HEK293 (cell line): ENCODE data around the gene MRPS27.

Experiments used
- CTCF ChIA-PET: fragments of 350-600 bp; formaldehyde crosslinking; extraction: SDS; loops from one replicate; lab custom pipeline; 2021; ENCODE audit warnings: antibody characterized with exemption; lab: Yijun Ruan, JAX
- POLR2A ChIA-PET: fragments of 300-600 bp; formaldehyde crosslinking; extraction: SDS; loops from one replicate; lab custom pipeline; 2020; ENCODE audit warnings: antibody characterized with exemption, inconsistent platforms; lab: Yijun Ruan, JAX
- H3K27ac ChIP-seq: fragments of 200-500 bp; sonication (Bioruptor generic); 2 replicates; pipeline ENCODE4 v1.5.1; 2014; ENCODE audit warnings: low read depth, low read length, control low read depth, inconsistent platforms; ENCODE audit errors: extremely low read depth
- H3K36me3 ChIP-seq, 2 experiments: fragments of 200-500 bp in 1 of 2; sonication (Bioruptor generic) in 1 of 2; 1 replicate in 1 of 2; 2 replicates in 1 of 2; pipeline ENCODE4 v1.5.1; 2014 to 2017; ENCODE audit warnings: inconsistent platforms in 2 of 2, low read length in 2 of 2; ENCODE audit not compliant: control insufficient read depth in 2 of 2, insufficient read depth in 1 of 2
- H3K4me1 ChIP-seq: fragments of 200-500 bp; sonication (Bioruptor generic); 2 replicates; pipeline ENCODE4 v1.5.1; 2014; ENCODE audit warnings: mild to moderate bottlenecking, low read length, inconsistent platforms; ENCODE audit not compliant: control insufficient read depth, insufficient read depth
- H3K4me3 ChIP-seq: 2 replicates; pipeline ENCODE4 v1.5.1; 2011; ENCODE audit warnings: low read depth, mild to moderate bottlenecking, control low read depth, low read length, moderate library complexity
- H3K9me3 ChIP-seq: fragments of 200-500 bp; sonication (Bioruptor generic); 2 replicates; pipeline ENCODE4 v1.5.1; 2014; ENCODE audit warnings: low read depth, low read length, inconsistent platforms; ENCODE audit not compliant: control insufficient read depth, insufficient read depth
- EGR2 ChIP-seq: fragments of 450-650 bp; formaldehyde crosslinking; IDR thresholded peaks from 2 replicates; pipeline ENCODE4 v1.5.1; 2016; ENCODE audit warnings: low read depth, missing biosample characterization, missing genetic modification characterization
- FEZF1 ChIP-seq: fragments of 450-650 bp; formaldehyde crosslinking; IDR thresholded peaks from 2 replicates; pipeline ENCODE4 v1.5.1; 2016; ENCODE audit warnings: missing biosample characterization, missing genetic modification characterization
- GFI1B ChIP-seq: fragments of 450-650 bp; formaldehyde crosslinking; IDR thresholded peaks from 2 replicates; pipeline ENCODE4 v1.5.1; 2016; ENCODE audit warnings: missing biosample characterization, missing genetic modification characterization
- GLI2 ChIP-seq: fragments of 450-650 bp; formaldehyde crosslinking; IDR thresholded peaks from 2 replicates; pipeline ENCODE4; 2017; ENCODE audit warnings: missing biosample characterization, missing genetic modification characterization, low read depth, borderline replicate concordance
- HOXC10 ChIP-seq: sonication (generic); formaldehyde crosslinking; IDR thresholded peaks from 2 replicates; pipeline ENCODE4 v1.8.1; 2023; ENCODE audit warnings: mild to moderate bottlenecking, missing genetic modification reagents
- KLF16 ChIP-seq: fragments of 450-650 bp; formaldehyde crosslinking; IDR thresholded peaks from 2 replicates; pipeline ENCODE4 v1.5.1; 2017; ENCODE audit warnings: missing biosample characterization, missing genetic modification characterization
- PBX3 ChIP-seq: sonication (generic); formaldehyde crosslinking; IDR thresholded peaks from 2 replicates; pipeline ENCODE4 v1.8.1; 2022; ENCODE audit warnings: mild to moderate bottlenecking, moderate library complexity, missing genetic modification reagents
- PRDM1 ChIP-seq: fragments of 450-650 bp; formaldehyde crosslinking; IDR thresholded peaks from 2 replicates; pipeline ENCODE4; 2016; ENCODE audit warnings: missing biosample characterization, missing genetic modification characterization
- WT1 ChIP-seq: fragments of 450-650 bp; formaldehyde crosslinking; IDR thresholded peaks from 2 replicates; pipeline ENCODE4 v1.5.1; 2016; ENCODE audit warnings: missing biosample characterization, missing genetic modification characterization
- ZBTB17 ChIP-seq: fragments of 450-650 bp; formaldehyde crosslinking; IDR thresholded peaks from 2 replicates; pipeline ENCODE4 v1.5.1; 2016; ENCODE audit warnings: missing biosample characterization, missing genetic modification characterization
- ZBTB20 ChIP-seq: fragments of 450-650 bp; formaldehyde crosslinking; IDR thresholded peaks from 2 replicates; pipeline ENCODE4 v1.5.1; 2016; ENCODE audit warnings: missing biosample characterization, missing genetic modification characterization
- ZEB2 ChIP-seq: fragments of 450-650 bp; formaldehyde crosslinking; IDR thresholded peaks from 2 replicates; pipeline ENCODE4 v1.5.1; 2016; ENCODE audit warnings: missing biosample characterization, missing genetic modification characterization
- ZFHX2 ChIP-seq: fragments of 450-650 bp; formaldehyde crosslinking; conservative IDR thresholded peaks from 2 replicates; pipeline ENCODE4 v1.5.1; 2016; ENCODE audit warnings: missing biosample characterization, missing genetic modification characterization
- ZNF140 ChIP-seq: fragments of 450-650 bp; formaldehyde crosslinking; IDR thresholded peaks from 2 replicates; pipeline ENCODE4 v1.5.1; 2016; ENCODE audit warnings: missing biosample characterization, missing genetic modification characterization
- ZNF221 ChIP-seq: fragments of 450-650 bp; formaldehyde crosslinking; IDR thresholded peaks from 2 replicates; pipeline ENCODE4 v1.5.1; 2017; ENCODE audit warnings: missing biosample characterization, missing genetic modification characterization, borderline replicate concordance
- ZNF324 ChIP-seq: fragments of 450-650 bp; formaldehyde crosslinking; IDR thresholded peaks from 2 replicates; pipeline ENCODE4 v1.5.1; 2016; ENCODE audit warnings: missing biosample characterization, missing genetic modification characterization
- ZNF366 ChIP-seq: fragments of 450-650 bp; formaldehyde crosslinking; conservative IDR thresholded peaks from 2 replicates; pipeline ENCODE4 v1.5.1; 2016; ENCODE audit warnings: missing biosample characterization, missing genetic modification characterization
- ZNF48 ChIP-seq: fragments of 450-650 bp; formaldehyde crosslinking; IDR thresholded peaks from 2 replicates; pipeline ENCODE4 v1.5.1; 2016; ENCODE audit warnings: missing biosample characterization, missing genetic modification characterization
- ZNF555 ChIP-seq: fragments of 450-650 bp; formaldehyde crosslinking; conservative IDR thresholded peaks from 2 replicates; pipeline ENCODE4 v1.5.1; 2017; ENCODE audit warnings: missing biosample characterization, mild to moderate bottlenecking, missing genetic modification characterization, inconsistent platforms
- ZNF596 ChIP-seq: fragments of 450-650 bp; IDR thresholded peaks from 2 replicates; pipeline ENCODE4 v1.5.0; 2018; ENCODE audit warnings: missing biosample characterization, mild to moderate bottlenecking, missing genetic modification characterization, moderate library complexity
- ZNF626 ChIP-seq: fragments of 450-650 bp; sonication (Bioruptor Pico); formaldehyde crosslinking; IDR thresholded peaks from 2 replicates; pipeline ENCODE4 v1.5.1; 2018; ENCODE audit warnings: missing biosample characterization, missing genetic modification characterization, inconsistent platforms
- ZNF776 ChIP-seq: fragments of 450-650 bp; formaldehyde crosslinking; IDR thresholded peaks from 2 replicates; pipeline ENCODE4 v1.5.0; 2017; ENCODE audit warnings: missing biosample characterization, missing genetic modification characterization, borderline replicate concordance
- ZNF837 ChIP-seq: fragments of 450-650 bp; formaldehyde crosslinking; IDR thresholded peaks from 2 replicates; pipeline ENCODE4 v1.5.1; 2016; ENCODE audit warnings: missing biosample characterization, missing genetic modification characterization
- TF ChIP-seq, protein P1 (sequence below): fragments of 450-650 bp; formaldehyde crosslinking; IDR thresholded peaks from 2 replicates; pipeline ENCODE4 v1.5.1; 2016; ENCODE audit warnings: missing biosample characterization, missing genetic modification characterization, borderline replicate concordance
- TF ChIP-seq, protein P2 (sequence below): fragments of 450-650 bp; formaldehyde crosslinking; IDR thresholded peaks from 2 replicates; pipeline ENCODE4 v1.5.1; 2016; ENCODE audit warnings: missing biosample characterization, missing genetic modification characterization

The MRPS27 gene

DNA sequence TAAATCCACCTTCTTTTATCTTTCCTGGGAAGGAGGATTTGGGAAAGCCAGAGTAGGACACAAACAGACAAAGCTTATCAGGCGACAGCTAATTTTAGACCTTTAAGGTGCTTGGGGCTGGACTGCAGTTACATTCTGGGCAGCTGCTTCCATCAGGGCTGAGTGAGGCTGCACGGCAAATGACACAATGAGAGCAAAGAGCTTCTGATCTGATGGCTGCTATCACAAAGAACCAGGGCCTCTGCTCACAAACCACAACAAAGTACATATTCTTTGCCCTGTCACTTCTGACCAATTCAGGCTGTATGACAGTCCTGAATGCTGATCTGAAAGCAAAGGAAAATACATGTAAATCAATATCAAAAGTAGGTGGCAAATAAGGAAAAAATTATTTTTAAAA lies 93.1 kb downstream of the MRPS27 start:
- ChIA-PET POLR2A (no interaction called here), CTCF (interaction anchor here (0.6 kb wide), 1 partner anchor 645 kb away, joined by 3 read pairs; no protein-coding TSS in a partner anchor)
- H3K36me3 ChIP-seq: peaks cover 4 to 82% of the 10 kb centered on the region in 2 experiments; a peak in 2 of 3 replicates
- H3K4me3 ChIP-seq: no peak overlapping the region
- no peaks in the 10 kb centered on the region for H3K9me3 ChIP-seq
- TF ChIP-seq EGR2 (tag by site-specific recombination) (no peak), ZNF776 (tag by site-specific recombination) (no peak), KLF16 (tag by site-specific recombination) (no peak), GFI1B (no peak), FEZF1 (no peak), ZEB2 (tag by site-specific recombination) (no peak), ZBTB17 (tag by site-specific recombination) (no peak), WT1 (no peak), ZNF140 (tag by site-specific recombination) (no peak), ZNF48 (tag by site-specific recombination) (no peak), PBX3 (CRISPR knock-in tag) (no peak), GLI2 (no peak), HOXC10 (CRISPR knock-in tag) (no peak)
- TF ChIP-seq, protein P1, sequence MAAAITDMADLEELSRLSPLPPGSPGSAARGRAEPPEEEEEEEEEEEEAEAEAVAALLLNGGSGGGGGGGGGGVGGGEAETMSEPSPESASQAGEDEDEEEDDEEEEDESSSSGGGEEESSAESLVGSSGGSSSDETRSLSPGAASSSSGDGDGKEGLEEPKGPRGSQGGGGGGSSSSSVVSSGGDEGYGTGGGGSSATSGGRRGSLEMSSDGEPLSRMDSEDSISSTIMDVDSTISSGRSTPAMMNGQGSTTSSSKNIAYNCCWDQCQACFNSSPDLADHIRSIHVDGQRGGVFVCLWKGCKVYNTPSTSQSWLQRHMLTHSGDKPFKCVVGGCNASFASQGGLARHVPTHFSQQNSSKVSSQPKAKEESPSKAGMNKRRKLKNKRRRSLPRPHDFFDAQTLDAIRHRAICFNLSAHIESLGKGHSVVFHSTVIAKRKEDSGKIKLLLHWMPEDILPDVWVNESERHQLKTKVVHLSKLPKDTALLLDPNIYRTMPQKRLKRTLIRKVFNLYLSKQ (tag by site-specific recombination): no peak
- no peaks in the 10 kb centered on the region for H3K4me1 ChIP-seq
- H3K27ac ChIP-seq: no peak overlapping the region

DNA sequence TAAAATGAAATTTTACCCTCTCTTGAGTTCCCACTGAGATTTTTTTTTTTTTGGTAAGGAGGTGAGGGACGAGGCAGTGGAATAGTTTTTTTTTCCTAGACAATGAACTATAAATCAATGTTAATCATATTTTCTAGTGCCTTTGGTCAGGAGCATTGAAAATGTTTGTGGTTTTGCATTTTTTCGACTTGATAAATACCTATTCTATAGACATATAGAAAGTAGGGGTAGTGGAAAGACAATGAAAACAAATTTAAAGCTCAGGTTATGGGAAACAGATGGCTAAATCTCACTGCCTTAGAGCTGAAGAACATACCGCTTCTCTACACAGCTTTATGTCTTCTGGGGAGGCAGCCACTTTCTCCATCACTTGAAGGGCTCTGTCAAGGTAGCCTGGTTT lies 94.3 kb downstream of the MRPS27 start:
- no peak overlapping the region for H3K4me3 ChIP-seq
- H3K27ac ChIP-seq: no peak overlapping the region
- H3K36me3 ChIP-seq: peaks cover 5 to 82% of the 10 kb centered on the region in 2 experiments; a peak in 2 of 3 replicates
- CTCF ChIA-PET: interaction anchor here (0.6 kb wide), 1 partner anchor 47 kb away, joined by 3 read pairs; no protein-coding TSS in a partner anchor
- no peaks in the 10 kb centered on the region for H3K4me1 ChIP-seq
- POLR2A ChIA-PET: no interaction called here
- H3K9me3 ChIP-seq: no peaks in the 10 kb centered on the region
- TF ChIP-seq ZNF555: no peak
- TF ChIP-seq ZNF221 (tag by site-specific recombination): no peak
- TF ChIP-seq ZNF366 (tag by site-specific recombination): no peak
- TF ChIP-seq PRDM1: no peak
- TF ChIP-seq ZFHX2: no peak
- no peak for TF ChIP-seq ZNF837 (tag by site-specific recombination)
- no peak for TF ChIP-seq ZNF596

- peaks cover 13 to 83% of the 10 kb centered on the region in 2 experiments for H3K36me3 ChIP-seq
- CTCF ChIA-PET: interaction anchor here (0.6 kb wide), 2 partner anchors 15 to 46 kb away, joined by 3 to 5 read pairs; no protein-coding TSS in a partner anchor
Measured at GRCh38 chr5:72224946-72225463, 95.0 kb downstream of the MRPS27 start.

More at GRCh38 chr5:72224946-72225463, 95.0 kb downstream of the MRPS27 start:
- H3K4me3 ChIP-seq: no peak overlapping the region
- no peaks in the 10 kb centered on the region for H3K4me1 ChIP-seq
- POLR2A ChIA-PET: no interaction called here
- TF ChIP-seq, protein P1 (tag by site-specific recombination): no peak
- TF ChIP-seq ZNF626 (tag by site-specific recombination): no peak
- no peak for TF ChIP-seq ZBTB20
- TF ChIP-seq, protein P2, sequence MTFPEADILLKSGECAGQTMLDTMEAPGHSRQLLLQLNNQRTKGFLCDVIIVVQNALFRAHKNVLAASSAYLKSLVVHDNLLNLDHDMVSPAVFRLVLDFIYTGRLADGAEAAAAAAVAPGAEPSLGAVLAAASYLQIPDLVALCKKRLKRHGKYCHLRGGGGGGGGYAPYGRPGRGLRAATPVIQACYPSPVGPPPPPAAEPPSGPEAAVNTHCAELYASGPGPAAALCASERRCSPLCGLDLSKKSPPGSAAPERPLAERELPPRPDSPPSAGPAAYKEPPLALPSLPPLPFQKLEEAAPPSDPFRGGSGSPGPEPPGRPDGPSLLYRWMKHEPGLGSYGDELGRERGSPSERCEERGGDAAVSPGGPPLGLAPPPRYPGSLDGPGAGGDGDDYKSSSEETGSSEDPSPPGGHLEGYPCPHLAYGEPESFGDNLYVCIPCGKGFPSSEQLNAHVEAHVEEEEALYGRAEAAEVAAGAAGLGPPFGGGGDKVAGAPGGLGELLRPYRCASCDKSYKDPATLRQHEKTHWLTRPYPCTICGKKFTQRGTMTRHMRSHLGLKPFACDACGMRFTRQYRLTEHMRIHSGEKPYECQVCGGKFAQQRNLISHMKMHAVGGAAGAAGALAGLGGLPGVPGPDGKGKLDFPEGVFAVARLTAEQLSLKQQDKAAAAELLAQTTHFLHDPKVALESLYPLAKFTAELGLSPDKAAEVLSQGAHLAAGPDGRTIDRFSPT (tag by site-specific recombination): no peak
- TF ChIP-seq ZNF324: no peak
- H3K27ac ChIP-seq: no peak overlapping the region
- H3K9me3 ChIP-seq: no peaks in the 10 kb centered on the region
